Lung (tissue), 12 donors: ENCODE data around the gene ZG16B. TPM values are rescaled to one million over a fixed set of nuclear protein-coding genes. Genes with fewer than 3 reads are reported as not detected.

Experiments
- ATAC-seq: fragments of 200-7000 bp; cut with Tn5 transposase; one replicate; pipeline ENCODE4 v1.9.1; 2020; ENCODE audit warnings: moderate number of reproducible peaks; ENCODE audit not compliant: insufficient read depth, low FRiP score
- DNase-seq, 3 donors: peaks; one replicate each; pipeline ENCODE4 v3.0.0-alpha.2; 2013 to 2017
- H3K27ac ChIP-seq, 2 donors: one replicate each; pipeline ENCODE4 v1.5.1; 2013; ENCODE audit warnings: mild to moderate bottlenecking in 2 of 2, moderate library complexity in 2 of 2, control low read depth in 1 of 2, inconsistent platforms in 1 of 2, low read depth in 1 of 2, low read length in 1 of 2
- H3K27me3 ChIP-seq, 3 donors: one replicate each; pipeline ENCODE4 v1.5.1; 2013; ENCODE audit warnings: low read length in 2 of 3; ENCODE audit not compliant: control insufficient read depth in 3 of 3, insufficient read depth in 3 of 3
- H3K36me3 ChIP-seq, 4 donors: one replicate each; pipeline ENCODE4 v1.5.1; 2013; ENCODE audit warnings: low read length in 4 of 4, mild to moderate bottlenecking in 1 of 4, moderate library complexity in 1 of 4; ENCODE audit not compliant: control insufficient read depth in 4 of 4, insufficient read depth in 4 of 4
- H3K4me1 ChIP-seq, 5 donors: one replicate each; pipeline ENCODE4 v1.5.1; 2013; ENCODE audit warnings: low read length in 5 of 5, mild to moderate bottlenecking in 2 of 5, moderate library complexity in 1 of 5; ENCODE audit not compliant: control insufficient read depth in 5 of 5, insufficient read depth in 5 of 5
- H3K4me3 ChIP-seq: one replicate; pipeline ENCODE4 v1.5.1; 2013; ENCODE audit warnings: mild to moderate bottlenecking, control low read depth, moderate library complexity
- H3K9ac ChIP-seq, 2 donors: one replicate each; pipeline ENCODE4 v1.5.1; 2013; ENCODE audit warnings: low read length in 2 of 2, control low read depth in 1 of 2; ENCODE audit not compliant: insufficient read depth in 1 of 2
- H3K9me3 ChIP-seq, 4 donors: one replicate each; pipeline ENCODE4 v1.5.1; 2013; ENCODE audit warnings: low read length in 3 of 4, mild to moderate bottlenecking in 1 of 4, moderate library complexity in 1 of 4; ENCODE audit not compliant: control insufficient read depth in 4 of 4, insufficient read depth in 3 of 4
- WGBS, 2 donors: extraction: QIAGEN DNeasy Blood & Tissue Kit; methylation state at CpG; one replicate each; pipeline ENCODE4 v1.1.7; 2013; 5-methylcytosine and 5-hydroxymethylcytosine counted together
- polyA plus RNA-seq, 2 donors: library from polyadenylated mRNA; stranded (reverse); fragments of 200-250 nt; gene quantifications; one replicate each; pipeline ENCODE4 v1.2.1, GENCODE V29; 2013
- total RNA-seq, 2 donors: library from RNA; depleted of rRNA in 1 of 2; stranded (reverse); fragments of >200 nt in 1 of 2; gene quantifications; one replicate each; pipeline ENCODE4 v1.2.1, GENCODE V29; 2014 to 2021
- TF ChIP-seq, protein P1 (sequence below): IDR thresholded peaks from 2 replicates; pipeline ENCODE4 v1.5.1; 2012; ENCODE audit warnings: mild to moderate bottlenecking; ENCODE audit errors: control extremely low read depth, extremely low read depth
- donor health status: control.
- donor health status: control.
- donor health status: Bipolar disorder and iron deficiency.
- donor health status: healthy.
- donor health status: DM: yes; HTN: yes; CAD: no.

The ZG16B gene
- total and polyA plus RNA-seq, 4 donors, result 2.1 to 6.1 (median 4.3) TPM

DNA sequence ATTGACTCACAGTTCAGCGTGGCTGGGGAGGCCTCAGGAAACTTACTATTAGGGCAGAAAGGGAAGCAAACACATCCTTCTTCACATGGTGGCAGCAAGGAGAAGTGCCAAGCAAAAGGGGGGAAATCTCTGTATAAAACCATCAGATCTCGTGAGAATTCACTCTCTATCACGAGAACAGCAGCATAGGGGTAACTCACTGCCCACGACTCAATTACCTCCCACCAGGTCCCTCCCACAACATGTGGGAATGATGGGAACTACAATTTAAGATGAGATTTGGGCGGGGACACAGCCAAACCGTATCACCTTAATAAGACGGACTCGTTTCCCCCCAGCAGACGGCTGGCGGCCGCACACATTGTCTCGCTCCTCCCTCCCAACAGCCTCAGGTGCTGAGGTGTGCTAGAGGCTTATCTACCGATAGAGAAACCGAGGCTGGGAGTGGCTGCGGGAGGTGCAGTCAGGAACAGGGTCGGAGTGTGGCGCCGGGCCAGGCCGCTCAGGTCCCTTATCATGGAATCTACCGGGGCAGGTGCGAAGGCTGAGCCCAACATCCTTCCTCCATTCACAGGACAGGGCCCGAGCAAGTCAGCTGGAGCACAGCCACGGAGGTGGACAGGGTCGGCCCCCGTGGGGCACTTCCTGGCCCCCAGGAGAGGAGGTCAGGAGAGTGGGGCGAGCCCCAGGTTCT is 4.9 kb upstream of the ZG16B start:
- Histone ChIP-seq H3K27me3 (peaks cover 0 to 3% (median 0%) of the 10 kb centered on the region in 3 donors), H3K9me3 (no peaks in the 10 kb centered on the region), H3K36me3 (no peaks in the 10 kb centered on the region), H3K4me1 (peaks cover 0 to 8% (median 0%) of the 10 kb centered on the region in 5 donors), H3K9ac (no peak overlapping the region), H3K4me3 (no peak overlapping the region), H3K27ac (no peak overlapping the region)
- no peak for ATAC-seq
- 77 to 82% methylated on average over 26 of the region's 26 CpGs for WGBS, 2 donors
- TF ChIP-seq, protein P1, sequence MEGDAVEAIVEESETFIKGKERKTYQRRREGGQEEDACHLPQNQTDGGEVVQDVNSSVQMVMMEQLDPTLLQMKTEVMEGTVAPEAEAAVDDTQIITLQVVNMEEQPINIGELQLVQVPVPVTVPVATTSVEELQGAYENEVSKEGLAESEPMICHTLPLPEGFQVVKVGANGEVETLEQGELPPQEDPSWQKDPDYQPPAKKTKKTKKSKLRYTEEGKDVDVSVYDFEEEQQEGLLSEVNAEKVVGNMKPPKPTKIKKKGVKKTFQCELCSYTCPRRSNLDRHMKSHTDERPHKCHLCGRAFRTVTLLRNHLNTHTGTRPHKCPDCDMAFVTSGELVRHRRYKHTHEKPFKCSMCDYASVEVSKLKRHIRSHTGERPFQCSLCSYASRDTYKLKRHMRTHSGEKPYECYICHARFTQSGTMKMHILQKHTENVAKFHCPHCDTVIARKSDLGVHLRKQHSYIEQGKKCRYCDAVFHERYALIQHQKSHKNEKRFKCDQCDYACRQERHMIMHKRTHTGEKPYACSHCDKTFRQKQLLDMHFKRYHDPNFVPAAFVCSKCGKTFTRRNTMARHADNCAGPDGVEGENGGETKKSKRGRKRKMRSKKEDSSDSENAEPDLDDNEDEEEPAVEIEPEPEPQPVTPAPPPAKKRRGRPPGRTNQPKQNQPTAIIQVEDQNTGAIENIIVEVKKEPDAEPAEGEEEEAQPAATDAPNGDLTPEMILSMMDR, result no peak
- DNase-seq, result no peak

DNA sequence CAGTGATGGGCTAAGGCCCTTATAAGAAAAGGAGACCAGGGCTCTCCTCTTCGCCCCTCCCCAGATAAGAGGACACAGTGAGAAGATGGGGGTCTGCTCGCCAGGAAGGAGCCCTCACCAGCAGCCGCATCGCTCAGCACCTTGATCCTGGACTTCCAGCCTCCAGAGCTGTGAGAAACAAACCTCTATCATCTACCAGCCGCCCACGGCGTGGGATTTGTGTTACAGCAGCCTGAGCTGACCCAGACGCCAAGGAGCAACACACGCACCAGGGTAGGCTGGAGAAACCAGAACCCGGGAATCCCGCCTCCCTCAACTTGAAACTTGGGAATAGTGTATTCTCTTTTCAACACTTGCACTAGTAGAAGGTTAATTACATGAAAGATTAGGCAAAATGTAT is 4.2 kb upstream of the ZG16B start:
- DNase-seq (no peak), ATAC-seq (no peak)
- H3K9me3 ChIP-seq, result no peaks in the 10 kb centered on the region
- H3K4me1 ChIP-seq, result peaks cover 0 to 13% (median 0%) of the 10 kb centered on the region in 5 donors
- no peaks in the 10 kb centered on the region for H3K36me3 ChIP-seq
- no peak overlapping the region for H3K4me3 ChIP-seq
- H3K27ac ChIP-seq, result no peak overlapping the region
- 77 to 94% methylated on average over 11 of the region's 11 CpGs for WGBS, 2 donors
- peaks cover 0 to 1% (median 0%) of the 10 kb centered on the region in 3 donors for H3K27me3 ChIP-seq
- TF ChIP-seq, protein P1, result no peak
- H3K9ac ChIP-seq, result no peak overlapping the region

GRCh38 chr16:2826591-2827373 is 3.3 kb upstream of the ZG16B start:
- no peak overlapping the region for H3K27ac ChIP-seq
- 80% methylated on average over 18 to 19 of the region's 19 CpGs for whole genome bisulfite sequencing, 2 donors
- H3K9ac ChIP-seq, result no peak overlapping the region
- peaks cover 0 to 13% (median 0%) of the 10 kb centered on the region in 5 donors for H3K4me1 ChIP-seq
- H3K27me3 ChIP-seq, result no peaks in the 10 kb centered on the region
- H3K4me3 ChIP-seq, result no peak overlapping the region
- DNase-seq (no peak), ATAC-seq (no peak)
- no peaks in the 10 kb centered on the region for H3K9me3 ChIP-seq
- no peaks in the 10 kb centered on the region for H3K36me3 ChIP-seq
- TF ChIP-seq, protein P1, result no peak
